Measurements from ENCODE around the gene GNAL. TPM values are rescaled to one million over a fixed set of nuclear protein-coding genes. Genes with fewer than 3 reads are reported as not detected.

Gene GNAL
- total RNA-seq, 6 donors from 2014 or later, result 1.00 to 6.7 (median 3.5) TPM

GRCh38 chr18:11794195-11794594, 105.1 kb downstream of the GNAL start:
- Histone ChIP-seq H3K36me3 (no peaks in the 10 kb centered on the region), H3K27me3 (no peaks in the 10 kb centered on the region), H3K27ac (no peak overlapping the region), H3K4me1 (no peaks in the 10 kb centered on the region), H3K9me3 (no peaks in the 10 kb centered on the region), H3K4me3 (no peak overlapping the region)
- TF ChIP-seq EP300 (IDR thresholded peaks at IDR 0.05) (no peak), POLR2AphosphoS5 (IDR thresholded peaks at IDR 0.05) (no peak), POLR2A (IDR thresholded peaks at IDR 0.05) (no peak)
- TF ChIP-seq, protein P1, sequence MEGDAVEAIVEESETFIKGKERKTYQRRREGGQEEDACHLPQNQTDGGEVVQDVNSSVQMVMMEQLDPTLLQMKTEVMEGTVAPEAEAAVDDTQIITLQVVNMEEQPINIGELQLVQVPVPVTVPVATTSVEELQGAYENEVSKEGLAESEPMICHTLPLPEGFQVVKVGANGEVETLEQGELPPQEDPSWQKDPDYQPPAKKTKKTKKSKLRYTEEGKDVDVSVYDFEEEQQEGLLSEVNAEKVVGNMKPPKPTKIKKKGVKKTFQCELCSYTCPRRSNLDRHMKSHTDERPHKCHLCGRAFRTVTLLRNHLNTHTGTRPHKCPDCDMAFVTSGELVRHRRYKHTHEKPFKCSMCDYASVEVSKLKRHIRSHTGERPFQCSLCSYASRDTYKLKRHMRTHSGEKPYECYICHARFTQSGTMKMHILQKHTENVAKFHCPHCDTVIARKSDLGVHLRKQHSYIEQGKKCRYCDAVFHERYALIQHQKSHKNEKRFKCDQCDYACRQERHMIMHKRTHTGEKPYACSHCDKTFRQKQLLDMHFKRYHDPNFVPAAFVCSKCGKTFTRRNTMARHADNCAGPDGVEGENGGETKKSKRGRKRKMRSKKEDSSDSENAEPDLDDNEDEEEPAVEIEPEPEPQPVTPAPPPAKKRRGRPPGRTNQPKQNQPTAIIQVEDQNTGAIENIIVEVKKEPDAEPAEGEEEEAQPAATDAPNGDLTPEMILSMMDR (IDR thresholded peaks at IDR 0.05), result no peak
- ATAC-seq (ENCODE audit: low FRiP score in 2 of 2) (no peak), DNase-seq (no peak)
- WGBS, 2 donors, result 90 to 95% methylated on average over 3 of the region's 3 CpGs

GRCh38 chr18:11795916-11796315, 106.9 kb downstream of the GNAL start:
- ATAC-seq (ENCODE audit: low FRiP score in 2 of 2) (no peak), DNase-seq (no peak)
- H3K4me3 ChIP-seq, result no peak overlapping the region
- no peak overlapping the region for H3K27ac ChIP-seq
- no peaks in the 10 kb centered on the region for H3K36me3 ChIP-seq
- no peak for TF ChIP-seq POLR2AphosphoS5 (IDR thresholded peaks at IDR 0.05)
- 93% methylated on average over 6 of the region's 6 CpGs for WGBS, 2 donors
- H3K4me1 ChIP-seq, result no peaks in the 10 kb centered on the region
- no peaks in the 10 kb centered on the region for H3K9me3 ChIP-seq
- H3K27me3 ChIP-seq, result no peaks in the 10 kb centered on the region

DNA sequence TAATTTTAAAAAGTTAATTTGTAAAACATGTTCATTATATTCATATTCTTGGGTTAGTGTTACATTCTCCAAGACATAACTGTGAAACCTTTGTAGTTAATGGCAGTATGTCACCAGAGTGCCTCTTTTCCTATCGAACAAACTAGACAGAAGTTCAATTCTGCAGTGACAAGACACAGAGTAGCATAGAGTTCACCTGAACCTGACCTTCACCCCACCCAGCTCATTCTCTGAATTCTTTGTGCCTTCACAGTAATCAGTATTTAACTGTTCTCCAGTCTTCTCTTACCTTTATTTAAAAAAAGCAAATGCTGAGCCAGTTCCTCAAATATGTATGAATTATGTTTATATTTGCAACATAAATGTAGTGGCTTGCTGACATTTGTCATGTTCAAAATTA, 109.2 kb downstream of the GNAL start:
- no peak for DNase-seq
- H3K27me3 ChIP-seq, result no peaks in the 10 kb centered on the region
- H3K36me3 ChIP-seq, result no peaks in the 10 kb centered on the region
- WGBS, 2 donors, result 50 to 69% methylated on average over 1 of the region's 1 CpG
- no peak overlapping the region for H3K4me3 ChIP-seq
- ATAC-seq (ENCODE audit: low FRiP score in 2 of 2), result no peak
- no peak overlapping the region for H3K27ac ChIP-seq
- H3K9me3 ChIP-seq, result no peaks in the 10 kb centered on the region
- H3K4me1 ChIP-seq, result no peaks in the 10 kb centered on the region
- TF ChIP-seq, protein P1 (IDR thresholded peaks at IDR 0.05), result no peak
- TF ChIP-seq EP300 (IDR thresholded peaks at IDR 0.05) (no peak), POLR2AphosphoS5 (IDR thresholded peaks at IDR 0.05) (no peak), POLR2A (IDR thresholded peaks at IDR 0.05) (no peak)

- H3K4me3 ChIP-seq, result no peak overlapping the region
- DNase-seq, result no peak
- no peaks in the 10 kb centered on the region for H3K36me3 ChIP-seq
- TF ChIP-seq POLR2A (IDR thresholded peaks at IDR 0.05) (no peak), EP300 (IDR thresholded peaks at IDR 0.05) (no peak), POLR2AphosphoS5 (IDR thresholded peaks at IDR 0.05) (no peak)
- TF ChIP-seq, protein P1 (IDR thresholded peaks at IDR 0.05), result no peak
- H3K9me3 ChIP-seq, result no peaks in the 10 kb centered on the region
- H3K27ac ChIP-seq, result no peak overlapping the region
- no peaks in the 10 kb centered on the region for H3K4me1 ChIP-seq
- no peaks in the 10 kb centered on the region for H3K27me3 ChIP-seq
- WGBS, 2 donors, result 90 to 96% methylated on average over 2 of the region's 2 CpGs
- ATAC-seq (ENCODE audit: low FRiP score in 2 of 2), result no peak
Observed at GRCh38 chr18:11799066-11799465, 110.0 kb downstream of the GNAL start.

DNA sequence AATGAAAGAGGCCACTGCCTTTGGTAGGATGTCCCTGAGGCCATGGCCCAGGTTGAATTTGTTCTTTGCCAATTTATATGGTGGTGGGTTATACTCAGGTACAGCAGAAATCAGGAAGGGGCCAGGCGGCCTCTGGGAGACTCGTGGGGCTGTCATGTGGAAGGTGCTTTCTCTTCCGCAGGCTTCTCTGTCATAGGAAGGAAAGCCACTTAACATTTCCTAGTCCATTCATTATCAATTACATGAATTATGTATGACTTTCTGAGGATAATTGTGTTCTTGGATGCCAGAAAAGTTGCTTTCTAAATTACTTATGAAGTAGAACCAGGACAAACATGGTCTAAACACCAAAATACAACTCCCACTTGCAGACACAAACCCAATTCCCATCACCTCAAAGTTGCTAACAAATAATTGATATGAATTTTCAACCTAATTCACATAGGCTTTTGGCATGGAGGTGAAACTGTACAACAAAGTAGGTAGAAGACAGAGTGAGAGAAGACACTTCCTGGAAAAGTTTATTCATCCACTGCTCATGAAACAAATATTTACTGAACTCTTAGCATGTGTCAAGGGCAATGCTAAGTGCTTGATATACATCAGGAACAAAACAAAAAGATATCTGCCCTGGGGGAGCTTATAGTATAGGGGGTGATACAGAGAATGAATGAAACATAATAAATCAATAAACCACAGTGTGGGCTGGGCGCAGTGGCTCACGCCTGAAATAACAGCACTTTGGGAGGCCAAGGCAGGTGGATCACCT, 111.7 kb downstream of the GNAL start:
- WGBS, 2 donors, result 84 to 86% methylated on average over 5 of the region's 5 CpGs
- DNase-seq (no peak), ATAC-seq (ENCODE audit: low FRiP score in 2 of 2) (no peak)
- Histone ChIP-seq H3K4me1 (no peaks in the 10 kb centered on the region), H3K9me3 (no peaks in the 10 kb centered on the region), H3K36me3 (no peaks in the 10 kb centered on the region), H3K27ac (no peak overlapping the region), H3K27me3 (no peaks in the 10 kb centered on the region), H3K4me3 (no peak overlapping the region)
- TF ChIP-seq EP300 (IDR thresholded peaks at IDR 0.05) (no peak), POLR2A (IDR thresholded peaks at IDR 0.05) (no peak), POLR2AphosphoS5 (IDR thresholded peaks at IDR 0.05) (no peak)
- TF ChIP-seq, protein P1 (IDR thresholded peaks at IDR 0.05), result no peak
